ENCODE measurements around the gene ELAC1. TPM values are rescaled to one million over a fixed set of nuclear protein-coding genes. Genes with fewer than 3 reads are reported as not detected.

Gene ELAC1
- total and polyA plus RNA-seq, 2 donors (not counting 1 experiment from before 2014, with no cell fraction given) = 7.3 to 8.2 TPM

DNA sequence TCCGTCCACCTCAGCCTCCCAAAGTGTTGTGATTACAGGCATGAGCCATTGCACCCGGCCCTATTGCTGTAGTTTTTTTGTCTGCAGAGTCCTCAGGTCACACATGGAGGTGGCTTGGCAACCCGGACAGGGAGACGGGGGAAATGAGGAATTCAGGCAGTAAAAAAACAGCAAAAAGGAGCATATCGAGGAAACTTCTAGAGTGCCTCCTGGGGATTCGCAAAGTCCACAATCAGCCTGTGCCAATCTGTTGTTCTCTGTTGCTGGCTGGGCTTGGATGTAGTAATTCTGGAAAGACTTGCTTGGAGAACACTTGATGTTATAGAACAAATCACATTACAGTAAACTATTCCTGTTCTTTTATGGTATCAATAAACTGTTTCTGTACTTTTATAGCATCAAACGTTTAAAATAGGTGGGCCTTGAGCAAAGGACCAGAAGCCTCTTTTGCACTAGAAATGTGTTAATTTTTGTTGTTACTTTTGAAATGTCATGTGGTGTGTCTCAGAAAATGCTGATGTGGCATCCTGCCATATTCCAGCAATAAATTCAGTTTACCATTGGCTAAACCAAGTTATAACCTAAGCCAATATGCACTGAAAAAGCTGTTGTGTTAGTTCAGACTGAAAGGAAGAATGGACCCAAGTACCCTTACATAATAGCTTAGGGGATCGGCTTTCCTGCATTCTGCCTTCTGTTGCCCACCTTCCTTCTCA is 14.4 kb downstream of the ELAC1 start:
- Histone ChIP-seq H3K4me2 (ENCODE audit: extremely low read depth, insufficient read depth, low read length) (no peak overlapping the region), H3K79me2 (ENCODE audit: control insufficient read depth, insufficient read depth, low read length) (no peaks in the 10 kb centered on the region), H3K9me3 (ENCODE audit: control insufficient read depth, insufficient read depth, low read depth, low read length) (no peaks in the 10 kb centered on the region), H3K9ac (ENCODE audit: insufficient read depth, low read length) (no peak overlapping the region), H3K36me3 (ENCODE audit: control insufficient read depth, insufficient read depth, low read length) (peaks cover 1% of the 10 kb centered on the region), H3K4me3 (replicated peaks in 1 of 4; ENCODE audit: control extremely low read depth in 1 of 4, insufficient read depth in 1 of 4, low read depth in 3 of 4, low read length in 4 of 4) (no peak overlapping the region), H3K27ac (ENCODE audit: insufficient read depth, low read length) (no peak overlapping the region), H3K4me1 (ENCODE audit: control insufficient read depth, extremely low read depth, insufficient read depth, low read length) (peaks cover 8% of the 10 kb centered on the region), H2AFZ (ENCODE audit: low read length) (no peak overlapping the region), H4K20me1 (ENCODE audit: control insufficient read depth, extremely low read depth, insufficient read depth, low read length) (no peaks in the 10 kb centered on the region), H3K27me3 (ENCODE audit: control insufficient read depth, insufficient read depth, low read length) (no peaks in the 10 kb centered on the region)
- no peak for DNase-seq (ENCODE audit: low read depth in 2 of 2)
- TF ChIP-seq EZH2 (IDR thresholded peaks at IDR 0.05; ENCODE audit: low read length, missing control alignments) = no peak
- TF ChIP-seq, protein P1, sequence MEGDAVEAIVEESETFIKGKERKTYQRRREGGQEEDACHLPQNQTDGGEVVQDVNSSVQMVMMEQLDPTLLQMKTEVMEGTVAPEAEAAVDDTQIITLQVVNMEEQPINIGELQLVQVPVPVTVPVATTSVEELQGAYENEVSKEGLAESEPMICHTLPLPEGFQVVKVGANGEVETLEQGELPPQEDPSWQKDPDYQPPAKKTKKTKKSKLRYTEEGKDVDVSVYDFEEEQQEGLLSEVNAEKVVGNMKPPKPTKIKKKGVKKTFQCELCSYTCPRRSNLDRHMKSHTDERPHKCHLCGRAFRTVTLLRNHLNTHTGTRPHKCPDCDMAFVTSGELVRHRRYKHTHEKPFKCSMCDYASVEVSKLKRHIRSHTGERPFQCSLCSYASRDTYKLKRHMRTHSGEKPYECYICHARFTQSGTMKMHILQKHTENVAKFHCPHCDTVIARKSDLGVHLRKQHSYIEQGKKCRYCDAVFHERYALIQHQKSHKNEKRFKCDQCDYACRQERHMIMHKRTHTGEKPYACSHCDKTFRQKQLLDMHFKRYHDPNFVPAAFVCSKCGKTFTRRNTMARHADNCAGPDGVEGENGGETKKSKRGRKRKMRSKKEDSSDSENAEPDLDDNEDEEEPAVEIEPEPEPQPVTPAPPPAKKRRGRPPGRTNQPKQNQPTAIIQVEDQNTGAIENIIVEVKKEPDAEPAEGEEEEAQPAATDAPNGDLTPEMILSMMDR (conservative IDR thresholded peaks at IDR 0.05 in 1 of 2, IDR thresholded peaks at IDR 0.05 in 1 of 2; ENCODE audit: low read depth in 1 of 2, low read length in 2 of 2) = no peak

- Histone ChIP-seq H3K27ac (ENCODE audit: insufficient read depth, low read length) (no peak overlapping the region), H3K9ac (ENCODE audit: insufficient read depth, low read length) (no peak overlapping the region), H3K9me3 (ENCODE audit: control insufficient read depth, insufficient read depth, low read depth, low read length) (no peaks in the 10 kb centered on the region), H3K4me1 (ENCODE audit: control insufficient read depth, extremely low read depth, insufficient read depth, low read length) (peaks cover 12% of the 10 kb centered on the region), H3K4me2 (ENCODE audit: extremely low read depth, insufficient read depth, low read length) (no peak overlapping the region), H4K20me1 (ENCODE audit: control insufficient read depth, extremely low read depth, insufficient read depth, low read length) (no peaks in the 10 kb centered on the region), H3K27me3 (ENCODE audit: control insufficient read depth, insufficient read depth, low read length) (no peaks in the 10 kb centered on the region), H3K79me2 (ENCODE audit: control insufficient read depth, insufficient read depth, low read length) (no peaks in the 10 kb centered on the region), H3K36me3 (ENCODE audit: control insufficient read depth, insufficient read depth, low read length) (no peaks in the 10 kb centered on the region), H2AFZ (ENCODE audit: low read length) (no peak overlapping the region), H3K4me3 (replicated peaks in 1 of 4; ENCODE audit: control extremely low read depth in 1 of 4, insufficient read depth in 1 of 4, low read depth in 3 of 4, low read length in 4 of 4) (no peak overlapping the region)
- no peak for TF ChIP-seq EZH2 (IDR thresholded peaks at IDR 0.05; ENCODE audit: low read length, missing control alignments)
- TF ChIP-seq, protein P1 (conservative IDR thresholded peaks at IDR 0.05 in 1 of 2, IDR thresholded peaks at IDR 0.05 in 1 of 2; ENCODE audit: low read depth in 1 of 2, low read length in 2 of 2) = peak in 1 of 2 donors; percentile 19
- peak; percentile 7 to 46 for DNase-seq (ENCODE audit: low read depth in 2 of 2)
Measured at GRCh38 chr18:50982802-50983179, 15.0 kb downstream of the ELAC1 start.

DNA sequence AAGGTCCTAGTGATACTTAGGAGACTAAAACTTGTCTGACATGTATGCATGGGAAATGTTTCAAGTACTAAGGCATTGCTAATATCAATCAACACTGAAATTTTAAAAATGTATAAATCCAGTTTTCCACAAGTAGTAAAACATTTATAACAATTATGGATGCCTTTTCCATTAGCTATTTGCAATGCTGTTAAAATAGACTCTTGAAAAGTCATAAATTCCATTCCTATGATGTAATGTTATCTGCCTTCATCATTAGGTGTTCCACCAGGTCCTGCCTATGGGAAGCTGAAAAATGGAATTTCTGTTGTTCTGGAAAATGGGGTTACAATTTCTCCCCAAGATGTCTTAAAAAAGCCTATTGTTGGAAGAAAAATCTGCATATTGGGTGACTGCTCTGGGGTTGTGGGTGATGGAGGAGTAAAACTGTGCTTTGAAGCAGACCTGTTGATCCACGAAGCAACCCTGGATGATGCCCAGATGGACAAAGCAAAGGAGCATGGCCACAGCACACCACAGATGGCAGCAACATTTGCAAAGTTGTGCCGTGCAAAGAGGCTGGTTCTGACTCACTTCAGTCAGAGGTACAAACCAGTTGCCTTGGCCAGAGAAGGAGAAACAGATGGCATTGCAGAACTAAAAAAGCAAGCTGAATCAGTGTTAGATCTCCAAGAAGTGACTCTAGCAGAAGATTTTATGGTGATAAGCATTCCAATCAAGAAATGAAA is 18.7 kb downstream of the ELAC1 start:
- no peaks in the 10 kb centered on the region for H3K36me3 ChIP-seq (ENCODE audit: control insufficient read depth, insufficient read depth, low read length)
- no peak overlapping the region for H3K4me3 ChIP-seq (replicated peaks in 1 of 4; ENCODE audit: control extremely low read depth in 1 of 4, insufficient read depth in 1 of 4, low read depth in 3 of 4, low read length in 4 of 4)
- no peaks in the 10 kb centered on the region for H3K79me2 ChIP-seq (ENCODE audit: control insufficient read depth, insufficient read depth, low read length)
- H2AFZ ChIP-seq (ENCODE audit: low read length) = no peak overlapping the region
- no peak overlapping the region for H3K9ac ChIP-seq (ENCODE audit: insufficient read depth, low read length)
- TF ChIP-seq, protein P1 (conservative IDR thresholded peaks at IDR 0.05 in 1 of 2, IDR thresholded peaks at IDR 0.05 in 1 of 2; ENCODE audit: low read depth in 1 of 2, low read length in 2 of 2) = no peak
- no peak for TF ChIP-seq EZH2 (IDR thresholded peaks at IDR 0.05; ENCODE audit: low read length, missing control alignments)
- peaks cover 12% of the 10 kb centered on the region for H3K4me1 ChIP-seq (ENCODE audit: control insufficient read depth, extremely low read depth, insufficient read depth, low read length)
- H3K4me2 ChIP-seq (ENCODE audit: extremely low read depth, insufficient read depth, low read length) = peak overlapping the region; percentile 40
- no peaks in the 10 kb centered on the region for H3K27me3 ChIP-seq (ENCODE audit: control insufficient read depth, insufficient read depth, low read length)
- DNase-seq (ENCODE audit: low read depth in 2 of 2) = peak in 1 of 2 donors; percentile 70
- peak overlapping the region; percentile 30 for H3K27ac ChIP-seq (ENCODE audit: insufficient read depth, low read length)
- H3K9me3 ChIP-seq (ENCODE audit: control insufficient read depth, insufficient read depth, low read depth, low read length) = no peaks in the 10 kb centered on the region
- no peaks in the 10 kb centered on the region for H4K20me1 ChIP-seq (ENCODE audit: control insufficient read depth, extremely low read depth, insufficient read depth, low read length)

Data from fibroblast of lung (primary cell).